ENCODE measurements around the gene SLC5A10.

- TF ChIP-seq POLR2AphosphoS5 (IDR thresholded peaks at IDR 0.05) (no peak), CTCF (IDR thresholded peaks at IDR 0.05) (no peak), EP300 (IDR thresholded peaks at IDR 0.05) (no peak), POLR2A (IDR thresholded peaks at IDR 0.05; ENCODE audit: low read depth) (no peak)
These were observed 11.4 kb downstream of the SLC5A10 start for GRCh38 chr17:18963126-18964017.

All from esophagus muscularis mucosa (tissue), 4 donors.